Stimulated activated CD8-positive, alpha-beta memory T cell treated with anti-CD3 and anti-CD28 coated beads, Interleukin-12 subunit alpha, Interleukin-12 subunit beta, amount 100 ng/mL, for 24 hours (primary cell): ENCODE results near the gene TBC1D16.

Source experiments
- DNase-seq: peaks from one replicate; pipeline ENCODE4 v3.0.0-alpha.2; 2020; ENCODE audit errors: extremely low read depth

TBC1D16 gene

GRCh38 chr17:79987935-79988184 is 47.8 kb downstream of the TBC1D16 start:
- no peak for DNase-seq

- no peak for DNase-seq
Measured at GRCh38 chr17:79987187-79987934, 48.3 kb downstream of the TBC1D16 start.

- no peak for DNase-seq
Measured at GRCh38 chr17:79986411-79987186, 49.1 kb downstream of the TBC1D16 start.

- no peak for DNase-seq
Measured at GRCh38 chr17:79985943-79986391, 49.7 kb downstream of the TBC1D16 start.

- no peak for DNase-seq
Measured at GRCh38 chr17:79985361-79985942, 50.2 kb downstream of the TBC1D16 start.

GRCh38 chr17:79984877-79985276 is 50.8 kb downstream of the TBC1D16 start:
- DNase-seq = no peak

GRCh38 chr17:79984045-79984840 is 51.4 kb downstream of the TBC1D16 start:
- DNase-seq = no peak

- DNase-seq = no peak
Measured at GRCh38 chr17:79983456-79983855, 52.2 kb downstream of the TBC1D16 start.

GRCh38 chr17:79982986-79983385 is 52.7 kb downstream of the TBC1D16 start:
- no peak for DNase-seq

- no peak for DNase-seq
Measured at GRCh38 chr17:79981661-79982101, 54.0 kb downstream of the TBC1D16 start.

GRCh38 chr17:79981090-79981489 is 54.6 kb downstream of the TBC1D16 start:
- no peak for DNase-seq

- no peak for DNase-seq
Measured at GRCh38 chr17:79980246-79981043, 55.2 kb downstream of the TBC1D16 start.

GRCh38 chr17:79979816-79980215 is 55.9 kb downstream of the TBC1D16 start:
- no peak for DNase-seq

- DNase-seq = no peak
Measured at GRCh38 chr17:79979221-79979741, 56.4 kb downstream of the TBC1D16 start.

- no peak for DNase-seq
Measured at GRCh38 chr17:79978548-79978855, 57.2 kb downstream of the TBC1D16 start.

- DNase-seq = no peak
Measured at GRCh38 chr17:79977708-79978547, 57.7 kb downstream of the TBC1D16 start.

- DNase-seq = no peak
Measured at GRCh38 chr17:79977161-79977631, 58.5 kb downstream of the TBC1D16 start.

GRCh38 chr17:79976451-79976850 is 59.2 kb downstream of the TBC1D16 start:
- no peak for DNase-seq

GRCh38 chr17:79975498-79976134 is 60.1 kb downstream of the TBC1D16 start:
- DNase-seq = no peak
